Muscle layer of colon (tissue), 2 donors: ENCODE results near the gene AOPEP.

Experiments
- H3K27ac ChIP-seq: one replicate; pipeline ENCODE4 v1.7.0; 2013; ENCODE audit warnings: low read depth, mild to moderate bottlenecking, low read length, moderate library complexity
- H3K27me3 ChIP-seq, 2 donors: one replicate each; pipeline ENCODE4 v1.7.0; 2013; ENCODE audit warnings: low read length in 2 of 2, mild to moderate bottlenecking in 2 of 2; ENCODE audit not compliant: insufficient read depth in 2 of 2, control insufficient read depth in 1 of 2
- H3K36me3 ChIP-seq: one replicate; pipeline ENCODE4 v1.7.0; 2013; ENCODE audit warnings: mild to moderate bottlenecking, low read length; ENCODE audit not compliant: insufficient read depth
- H3K4me1 ChIP-seq: one replicate; pipeline ENCODE4 v1.7.0; 2013; ENCODE audit warnings: mild to moderate bottlenecking, low read length; ENCODE audit not compliant: insufficient read depth
- H3K4me3 ChIP-seq, 2 donors: one replicate each; pipeline ENCODE4 v1.7.0; 2013; ENCODE audit warnings: low read length in 2 of 2, low read depth in 1 of 2, mild to moderate bottlenecking in 1 of 2, moderate library complexity in 1 of 2
- H3K9ac ChIP-seq: one replicate; pipeline ENCODE4 v1.7.0; 2013; ENCODE audit warnings: low read length
- H3K9me3 ChIP-seq: one replicate; pipeline ENCODE4 v1.7.0; 2013; ENCODE audit warnings: mild to moderate bottlenecking, low read length
- donor health status: abdominal sarcoma.
- donor health status: Adenocarcinoma of cecum.

AOPEP gene

DNA sequence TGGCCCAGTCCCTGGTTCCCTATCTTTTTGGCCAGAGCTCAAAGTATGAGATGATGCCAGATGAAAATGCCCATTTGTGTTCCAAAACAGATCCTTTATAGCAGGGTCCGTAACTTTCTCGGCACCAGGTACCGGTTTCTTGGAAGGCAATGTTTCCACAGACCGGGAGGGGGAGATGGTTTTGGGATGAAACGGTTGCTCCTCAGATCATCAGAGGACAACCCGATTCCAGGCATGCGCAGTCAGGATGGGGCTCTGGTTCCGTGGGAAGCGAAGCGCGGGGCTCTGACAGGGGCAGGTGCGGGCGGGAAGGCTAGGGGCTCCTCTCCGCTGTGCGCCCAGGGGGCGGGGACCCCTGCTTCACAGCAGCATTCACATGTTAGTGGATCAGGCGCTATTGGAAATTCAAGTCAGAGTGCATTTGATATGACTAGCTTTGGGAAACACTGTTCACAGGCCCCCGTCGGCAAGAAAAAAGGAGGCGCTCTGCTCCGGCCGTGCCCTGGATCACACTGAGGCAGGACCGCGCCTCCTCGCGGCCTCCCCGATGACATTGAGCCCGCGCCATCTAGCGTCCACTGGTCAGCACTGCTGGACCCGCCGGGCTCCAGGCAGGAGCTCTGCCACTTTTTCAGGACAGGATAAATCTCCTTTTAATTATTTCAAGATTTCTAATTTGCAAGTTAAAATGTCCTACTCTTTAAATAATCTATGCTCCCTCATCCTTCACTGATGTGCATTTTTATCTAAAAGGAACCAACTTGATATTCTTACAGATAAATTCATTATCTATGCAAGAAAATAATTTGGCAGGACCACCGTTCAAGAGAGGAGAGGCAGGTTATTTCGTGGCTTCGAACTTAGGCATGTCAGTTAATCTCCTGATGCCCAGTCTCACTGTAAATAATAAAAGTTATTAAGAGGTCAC, 401.0 kb downstream of the AOPEP start:
- Histone ChIP-seq H3K36me3 (no peaks in the 10 kb centered on the region), H3K27ac (no peak overlapping the region), H3K27me3 (no peaks in the 10 kb centered on the region), H3K4me3 (peak overlapping the region; percentile 41 to 46), H3K4me1 (peaks cover 17% of the 10 kb centered on the region), H3K9me3 (no peaks in the 10 kb centered on the region), H3K9ac (no peak overlapping the region)

DNA sequence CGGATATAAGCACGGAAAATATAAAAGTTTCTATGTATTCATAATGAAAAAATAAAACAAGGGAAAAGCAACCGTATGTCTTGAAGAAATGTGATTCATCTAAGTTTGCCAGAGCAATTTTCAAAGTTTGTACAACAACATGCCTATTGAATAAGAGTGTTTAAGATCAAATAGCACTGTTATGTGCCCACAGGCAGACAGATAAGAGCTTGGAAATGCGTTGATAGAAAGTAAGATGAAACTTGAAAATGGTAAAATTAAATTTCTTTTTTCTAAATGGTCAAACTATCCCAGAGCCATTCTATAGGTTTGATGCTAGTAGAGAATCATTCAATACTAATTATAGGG, 401.7 kb downstream of the AOPEP start:
- no peak overlapping the region for H3K9ac ChIP-seq
- peaks cover 17% of the 10 kb centered on the region for H3K4me1 ChIP-seq
- H3K27ac ChIP-seq: no peak overlapping the region
- no peaks in the 10 kb centered on the region for H3K36me3 ChIP-seq
- H3K9me3 ChIP-seq: no peaks in the 10 kb centered on the region
- no peak overlapping the region for H3K4me3 ChIP-seq
- H3K27me3 ChIP-seq: no peaks in the 10 kb centered on the region

DNA sequence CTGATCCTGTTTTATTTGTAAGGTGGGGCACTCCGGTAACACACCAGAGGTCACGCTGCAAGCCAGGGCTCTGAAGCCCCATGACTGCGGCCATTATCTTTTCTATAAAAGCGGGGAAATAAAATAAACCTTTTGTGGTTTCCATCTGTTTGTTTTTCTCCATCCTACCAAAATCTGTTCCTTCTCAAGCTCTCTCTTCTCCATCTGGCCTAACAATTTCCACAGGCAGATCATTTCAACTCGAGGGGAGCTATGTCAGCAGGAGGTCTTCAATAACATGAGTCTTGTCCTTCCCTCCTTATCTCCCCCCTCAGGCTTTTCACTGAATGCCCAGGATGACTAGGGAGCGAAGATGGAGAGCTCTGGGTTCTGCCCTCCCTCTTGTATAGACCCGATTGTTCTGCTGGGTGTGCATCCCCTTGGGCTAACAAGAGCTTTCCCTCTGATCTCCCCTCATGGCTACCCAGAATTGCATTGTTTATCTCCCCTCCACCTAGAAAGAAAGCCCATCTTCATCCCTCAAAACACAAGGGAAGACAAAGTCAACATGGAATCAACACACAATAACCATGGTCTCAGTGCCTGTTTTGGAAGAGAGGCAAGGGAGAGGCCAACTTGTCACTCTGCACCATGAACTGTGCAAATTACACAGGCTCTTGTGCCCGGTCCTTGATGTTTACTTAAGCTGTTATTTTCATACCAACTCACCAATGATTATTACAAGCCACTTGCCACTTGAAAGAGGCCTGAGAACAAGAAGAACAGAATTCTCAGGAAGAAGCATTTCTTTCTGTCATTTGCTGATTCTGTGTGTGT, 403.2 kb downstream of the AOPEP start:
- H3K27me3 ChIP-seq: no peaks in the 10 kb centered on the region
- H3K4me3 ChIP-seq: no peak overlapping the region
- H3K9ac ChIP-seq: no peak overlapping the region
- H3K27ac ChIP-seq: no peak overlapping the region
- peaks cover 17% of the 10 kb centered on the region for H3K4me1 ChIP-seq
- no peaks in the 10 kb centered on the region for H3K36me3 ChIP-seq
- H3K9me3 ChIP-seq: no peaks in the 10 kb centered on the region

- Histone ChIP-seq H3K27ac (no peak overlapping the region), H3K4me3 (no peak overlapping the region), H3K27me3 (no peaks in the 10 kb centered on the region), H3K9ac (no peak overlapping the region), H3K4me1 (peaks cover 17% of the 10 kb centered on the region), H3K9me3 (no peaks in the 10 kb centered on the region), H3K36me3 (no peaks in the 10 kb centered on the region)
Observed at GRCh38 chr9:95130484-95130883, 404.0 kb downstream of the AOPEP start.

- Histone ChIP-seq H3K27ac (no peak overlapping the region), H3K27me3 (no peaks in the 10 kb centered on the region), H3K9ac (no peak overlapping the region), H3K36me3 (no peaks in the 10 kb centered on the region), H3K9me3 (no peaks in the 10 kb centered on the region), H3K4me1 (peaks cover 17% of the 10 kb centered on the region), H3K4me3 (no peak overlapping the region)
Observed at GRCh38 chr9:95131023-95131943, 404.8 kb downstream of the AOPEP start.

- Histone ChIP-seq H3K36me3 (no peaks in the 10 kb centered on the region), H3K9ac (no peak overlapping the region), H3K9me3 (no peaks in the 10 kb centered on the region), H3K27me3 (no peaks in the 10 kb centered on the region), H3K4me3 (no peak overlapping the region), H3K27ac (no peak overlapping the region), H3K4me1 (peaks cover 11% of the 10 kb centered on the region)
Observed at GRCh38 chr9:95132366-95133324, 406.1 kb downstream of the AOPEP start.

- Histone ChIP-seq H3K36me3 (no peaks in the 10 kb centered on the region), H3K9ac (no peak overlapping the region), H3K4me1 (peaks cover 8% of the 10 kb centered on the region), H3K27ac (no peak overlapping the region), H3K4me3 (no peak overlapping the region), H3K9me3 (no peaks in the 10 kb centered on the region), H3K27me3 (no peaks in the 10 kb centered on the region)
Observed at GRCh38 chr9:95133325-95133705, 406.8 kb downstream of the AOPEP start.

DNA sequence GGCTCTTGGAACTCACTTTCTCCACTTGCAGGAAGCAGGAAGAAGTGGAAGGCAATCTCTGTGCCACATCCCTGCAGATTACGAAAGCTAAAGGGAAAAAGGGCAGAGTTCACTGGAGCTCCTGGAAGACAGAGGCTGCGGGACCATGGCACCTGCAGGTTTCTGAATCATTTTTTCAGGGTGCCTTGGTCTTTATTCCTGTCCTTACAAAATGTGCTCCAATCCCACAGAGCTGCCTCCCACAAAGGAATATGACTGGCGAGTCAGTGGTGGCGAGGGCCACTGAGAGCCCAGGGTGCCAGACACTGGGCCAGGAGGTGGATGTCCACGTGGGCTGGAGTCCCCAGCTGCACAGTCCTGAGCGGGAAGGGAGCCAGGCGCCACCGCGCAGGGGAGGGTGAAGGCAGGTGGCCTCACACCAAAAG, 408.0 kb downstream of the AOPEP start:
- Histone ChIP-seq H3K9me3 (no peaks in the 10 kb centered on the region), H3K27me3 (no peaks in the 10 kb centered on the region), H3K9ac (no peak overlapping the region), H3K4me3 (no peak overlapping the region), H3K4me1 (peaks cover 8% of the 10 kb centered on the region), H3K36me3 (no peaks in the 10 kb centered on the region), H3K27ac (no peak overlapping the region)

GRCh38 chr9:95135756-95136155, 409.3 kb downstream of the AOPEP start:
- H3K27ac ChIP-seq: no peak overlapping the region
- no peak overlapping the region for H3K4me3 ChIP-seq
- H3K9ac ChIP-seq: no peak overlapping the region
- H3K36me3 ChIP-seq: no peaks in the 10 kb centered on the region
- no peaks in the 10 kb centered on the region for H3K27me3 ChIP-seq
- peaks cover 8% of the 10 kb centered on the region for H3K4me1 ChIP-seq
- H3K9me3 ChIP-seq: no peaks in the 10 kb centered on the region
